ENCODE measurements around the gene PKD1L1. TPM values are rescaled to one million over a fixed set of nuclear protein-coding genes. Genes with fewer than 3 reads are reported as not detected.

PKD1L1 gene
- total and polyA plus RNA-seq, 11 donors = 1.1 to 3.7 (median 2.3) TPM

DNA sequence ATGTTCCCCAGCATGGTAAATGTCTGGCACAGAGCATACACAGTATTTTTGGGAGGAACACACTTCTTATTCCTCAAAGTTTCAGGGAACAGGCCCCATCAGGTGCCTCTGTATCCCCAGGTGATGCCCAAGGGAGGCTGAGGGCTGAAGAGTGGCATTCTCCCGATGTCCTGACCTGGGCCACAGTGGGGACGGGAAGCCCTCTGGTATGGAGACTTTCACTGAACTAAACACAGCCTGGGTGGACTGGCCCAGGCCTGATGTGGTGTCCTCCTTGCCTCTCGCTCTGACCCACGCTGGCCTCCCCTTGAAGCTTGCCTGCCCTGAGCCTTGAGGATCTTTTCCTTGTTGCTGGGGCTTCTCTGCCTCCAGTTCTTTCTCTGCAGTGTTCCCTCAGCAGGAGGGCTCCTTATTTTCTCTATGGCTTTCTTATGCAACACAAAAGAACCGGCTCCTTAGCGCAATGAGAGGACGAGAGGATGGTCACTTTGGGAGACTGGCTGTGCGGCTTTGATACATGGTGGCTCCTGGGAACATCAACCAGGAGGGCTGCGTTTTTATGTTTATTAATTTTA lies 208.9 kb downstream of the PKD1L1 start:
- TF ChIP-seq, protein P1, sequence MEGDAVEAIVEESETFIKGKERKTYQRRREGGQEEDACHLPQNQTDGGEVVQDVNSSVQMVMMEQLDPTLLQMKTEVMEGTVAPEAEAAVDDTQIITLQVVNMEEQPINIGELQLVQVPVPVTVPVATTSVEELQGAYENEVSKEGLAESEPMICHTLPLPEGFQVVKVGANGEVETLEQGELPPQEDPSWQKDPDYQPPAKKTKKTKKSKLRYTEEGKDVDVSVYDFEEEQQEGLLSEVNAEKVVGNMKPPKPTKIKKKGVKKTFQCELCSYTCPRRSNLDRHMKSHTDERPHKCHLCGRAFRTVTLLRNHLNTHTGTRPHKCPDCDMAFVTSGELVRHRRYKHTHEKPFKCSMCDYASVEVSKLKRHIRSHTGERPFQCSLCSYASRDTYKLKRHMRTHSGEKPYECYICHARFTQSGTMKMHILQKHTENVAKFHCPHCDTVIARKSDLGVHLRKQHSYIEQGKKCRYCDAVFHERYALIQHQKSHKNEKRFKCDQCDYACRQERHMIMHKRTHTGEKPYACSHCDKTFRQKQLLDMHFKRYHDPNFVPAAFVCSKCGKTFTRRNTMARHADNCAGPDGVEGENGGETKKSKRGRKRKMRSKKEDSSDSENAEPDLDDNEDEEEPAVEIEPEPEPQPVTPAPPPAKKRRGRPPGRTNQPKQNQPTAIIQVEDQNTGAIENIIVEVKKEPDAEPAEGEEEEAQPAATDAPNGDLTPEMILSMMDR (IDR thresholded peaks at IDR 0.05) = no peak
- TF ChIP-seq POLR2A (IDR thresholded peaks at IDR 0.05) = no peak
- intact Hi-C loops (cut with DNase I) = no loop called here
- Histone ChIP-seq H3K36me3 (no peaks in the 10 kb centered on the region), H3K4me3 (no peak overlapping the region), H3K27ac (no peak overlapping the region), H3K4me1 (peaks cover 0 to 6% (median 0%) of the 10 kb centered on the region in 12 donors), H3K9me3 (no peaks in the 10 kb centered on the region), H3K27me3 (no peaks in the 10 kb centered on the region)
- ATAC-seq (no peak), DNase-seq (no peak)
- 81 to 96% (median 89%) methylated on average over 7 to 9 of the region's 9 CpGs for WGBS, 4 donors

DNA sequence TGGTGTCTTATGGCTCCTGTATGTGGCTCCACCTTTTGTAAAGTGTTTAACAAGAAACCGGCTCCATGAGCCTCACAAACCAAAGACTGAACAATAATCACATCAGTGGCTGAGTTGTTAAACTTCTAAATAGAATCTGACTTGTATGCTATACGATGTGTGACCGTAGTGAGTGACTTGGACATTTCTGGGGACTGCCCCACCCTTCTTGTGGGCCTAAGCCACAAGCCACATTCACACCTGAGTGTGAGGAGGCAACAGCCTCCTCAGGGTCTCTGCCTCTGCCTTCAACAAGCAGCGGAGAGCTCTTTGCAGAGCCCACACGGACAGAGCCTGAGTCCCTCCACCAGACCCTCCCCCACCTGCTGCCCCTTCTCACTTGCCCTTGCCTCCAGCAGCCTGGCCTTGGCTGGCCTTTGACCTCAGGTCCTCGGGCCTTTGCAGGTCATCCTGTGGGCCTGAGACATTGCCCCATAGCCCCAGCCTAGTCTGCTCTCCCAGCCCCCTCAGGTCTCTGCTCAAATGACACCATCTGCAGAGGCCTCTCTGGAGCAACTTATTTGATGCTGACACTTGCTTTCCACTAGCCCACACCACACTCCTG lies 209.6 kb downstream of the PKD1L1 start:
- 76 to 84% (median 79%) methylated on average over 5 to 6 of the region's 6 CpGs for WGBS, 4 donors
- Histone ChIP-seq H3K4me3 (no peak overlapping the region), H3K4me1 (peaks cover 0 to under 1% (median 0%) of the 10 kb centered on the region in 12 donors), H3K27me3 (no peaks in the 10 kb centered on the region), H3K9me3 (no peaks in the 10 kb centered on the region), H3K36me3 (no peaks in the 10 kb centered on the region), H3K27ac (no peak overlapping the region)
- DNase-seq = no peak
- ATAC-seq = no peak
- TF ChIP-seq POLR2A (IDR thresholded peaks at IDR 0.05) = no peak
- TF ChIP-seq, protein P1 (IDR thresholded peaks at IDR 0.05) = no peak
- intact Hi-C loops (cut with DNase I) = no loop called here

DNA sequence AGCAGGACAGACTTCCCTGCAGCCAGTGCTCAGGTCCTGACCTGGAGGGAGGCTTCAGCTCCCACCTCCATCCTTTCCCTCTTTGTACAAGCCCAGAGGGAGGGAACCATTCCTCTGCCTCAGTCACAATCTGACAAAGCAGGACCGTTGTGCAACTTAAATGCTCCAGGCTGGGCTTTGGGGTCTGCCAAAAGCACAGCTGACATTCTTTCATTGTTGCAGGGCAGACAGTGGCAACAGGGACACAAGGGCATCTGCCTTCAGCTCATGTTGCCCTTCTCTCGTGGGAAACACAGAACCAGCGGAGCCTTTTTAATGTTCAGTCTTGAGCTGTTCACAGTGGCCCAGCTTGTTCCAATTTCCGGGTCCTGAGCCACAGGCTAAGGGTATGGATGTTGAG lies 210.7 kb downstream of the PKD1L1 start:
- H3K4me1 ChIP-seq = no peaks in the 10 kb centered on the region
- no peak overlapping the region for H3K4me3 ChIP-seq
- H3K9me3 ChIP-seq = no peaks in the 10 kb centered on the region
- no peak overlapping the region for H3K27ac ChIP-seq
- intact Hi-C loops (cut with DNase I) = no loop called here
- 86 to 92% (median 88%) methylated on average over 4 of the region's 4 CpGs for WGBS, 4 donors
- ATAC-seq (no peak), DNase-seq (no peak)
- TF ChIP-seq POLR2A (IDR thresholded peaks at IDR 0.05) = no peak
- TF ChIP-seq, protein P1 (IDR thresholded peaks at IDR 0.05) = no peak
- H3K36me3 ChIP-seq = no peaks in the 10 kb centered on the region
- no peaks in the 10 kb centered on the region for H3K27me3 ChIP-seq

DNA sequence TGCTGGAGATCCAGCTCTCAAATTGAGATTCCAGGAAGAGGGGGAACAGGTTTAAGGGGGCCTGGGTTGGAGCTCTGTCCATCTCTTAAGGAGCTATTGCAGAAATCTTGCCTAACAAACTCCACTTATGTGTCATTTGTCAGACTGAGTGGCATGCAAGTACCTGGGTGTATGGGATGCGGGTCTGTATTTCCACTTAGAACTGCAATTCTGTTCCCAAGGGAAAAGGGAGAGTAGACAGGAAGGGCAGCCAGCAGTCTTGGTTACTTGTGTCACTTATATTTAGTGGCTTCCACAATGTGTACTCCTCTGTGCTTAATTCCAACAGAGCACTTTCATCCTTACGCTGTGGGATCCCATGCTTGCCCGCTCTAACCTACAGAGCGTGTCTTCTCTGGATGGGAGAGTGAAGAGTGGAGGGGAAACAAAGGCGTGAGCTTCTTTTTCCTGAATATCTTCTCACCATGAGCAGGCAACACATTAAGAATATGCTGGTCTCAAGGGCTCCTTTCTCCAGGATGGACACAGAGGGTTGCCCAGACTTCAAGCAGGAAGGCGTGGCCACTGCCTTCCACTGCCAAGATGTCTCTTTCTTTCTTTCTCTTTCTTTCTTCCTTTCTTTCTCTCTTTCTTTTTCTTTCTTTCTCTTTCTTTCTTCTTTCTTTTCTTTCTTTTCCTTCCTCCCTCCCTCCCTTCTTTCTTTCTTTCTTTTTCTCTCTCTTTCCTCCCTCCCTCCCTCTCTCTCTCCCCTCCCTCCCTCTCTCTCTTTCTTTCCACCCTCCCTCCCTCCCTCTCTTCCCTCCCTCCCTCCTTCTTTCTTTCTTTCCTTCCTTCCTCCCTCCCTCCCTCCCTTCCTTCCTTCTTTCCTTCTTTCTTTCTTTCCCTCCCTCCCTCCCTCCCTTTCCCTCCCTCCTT lies 212.6 kb downstream of the PKD1L1 start:
- no peaks in the 10 kb centered on the region for H3K36me3 ChIP-seq
- no peaks in the 10 kb centered on the region for H3K27me3 ChIP-seq
- 95 to 99% (median 95%) methylated on average over 6 of the region's 6 CpGs for WGBS, 4 donors
- intact Hi-C loops (cut with DNase I) = no loop called here
- DNase-seq = no peak
- ATAC-seq = no peak
- H3K9me3 ChIP-seq = no peaks in the 10 kb centered on the region
- H3K4me3 ChIP-seq = no peak overlapping the region
- TF ChIP-seq, protein P1 (IDR thresholded peaks at IDR 0.05) = no peak
- TF ChIP-seq POLR2A (IDR thresholded peaks at IDR 0.05) = no peak
- no peaks in the 10 kb centered on the region for H3K4me1 ChIP-seq
- no peak overlapping the region for H3K27ac ChIP-seq

Measured in heart left ventricle (tissue), 16 donors.